8988T (cell line): ENCODE data around the gene PHKA2.
A peak's percentile ranks its signal among the peaks of the same experiment; 100 is the strongest.
"Not testable (repeated sequence)": the region's sequence is repeated elsewhere in the genome, so short reads cannot be mapped to it uniquely, and the experiment has no call there.

Experiments
- DNase-seq: peaks from one replicate; pipeline ENCODE4 v3.0.0; 2011

Gene PHKA2

GRCh38 chrX:18983666-18984380, at the start of gene PHKA2:
Gene PHKA2 (minus strand): TSS chrX:18984114. CDS start chrX:18983932, 182 bp downstream.
- DNase-seq: peak; percentile 41

- DNase-seq: no peak
These were observed 46.9 kb upstream of the PHKA2 start for GRCh38 chrX:19030805-19031204.

GRCh38 chrX:19028560-19028959, 44.6 kb upstream of the PHKA2 start:
- no peak for DNase-seq

GRCh38 chrX:19024366-19024765, 40.5 kb upstream of the PHKA2 start:
- DNase-seq: no peak

- DNase-seq: no peak
These were observed 36.1 kb upstream of the PHKA2 start for GRCh38 chrX:19019996-19020395.

- DNase-seq: no peak
These were observed 33.4 kb upstream of the PHKA2 start for GRCh38 chrX:19017271-19017670.

GRCh38 chrX:19016614-19017013, 32.7 kb upstream of the PHKA2 start:
- not testable (repeated sequence) for DNase-seq

- no peak for DNase-seq
These were observed 24.0 kb upstream of the PHKA2 start for GRCh38 chrX:19007868-19008267.

GRCh38 chrX:19007011-19007410, 23.1 kb upstream of the PHKA2 start:
- DNase-seq: no peak

- DNase-seq: no peak
These were observed 22.0 kb upstream of the PHKA2 start for GRCh38 chrX:19005909-19006308.

- DNase-seq: no peak
These were observed 19.8 kb upstream of the PHKA2 start for GRCh38 chrX:19003756-19004155.

- DNase-seq: no peak
These were observed 14.7 kb upstream of the PHKA2 start for GRCh38 chrX:18998653-18999052.

- no peak for DNase-seq
These were observed 14.0 kb upstream of the PHKA2 start for GRCh38 chrX:18997916-18998315.

GRCh38 chrX:18996536-18996935, 12.6 kb upstream of the PHKA2 start:
- DNase-seq: no peak

GRCh38 chrX:18995221-18995620, 11.3 kb upstream of the PHKA2 start:
- DNase-seq: no peak

GRCh38 chrX:18994713-18995112, 10.8 kb upstream of the PHKA2 start:
- no peak for DNase-seq

- DNase-seq: no peak
These were observed 8.9 kb upstream of the PHKA2 start for GRCh38 chrX:18992829-18993228.

GRCh38 chrX:18985186-18985435, 1.2 kb upstream of the PHKA2 start:
- DNase-seq: no peak

- peak; percentile 58 for DNase-seq
These were observed 669 bp upstream of the PHKA2 start for GRCh38 chrX:18984381-18985185.

GRCh38 chrX:18981124-18981807, 2.6 kb downstream of the PHKA2 start:
- DNase-seq: no peak

- DNase-seq: not testable (repeated sequence)
These were observed 3.7 kb downstream of the PHKA2 start for GRCh38 chrX:18980262-18980661.

- DNase-seq: no peak
These were observed 8.9 kb downstream of the PHKA2 start for GRCh38 chrX:18974993-18975392.

- DNase-seq: no peak
These were observed 10.3 kb downstream of the PHKA2 start for GRCh38 chrX:18973527-18974192.

GRCh38 chrX:18971506-18971905, 12.4 kb downstream of the PHKA2 start:
- DNase-seq: no peak
